SK-N-SH (cell line): Measurements from ENCODE around the gene FAM131C. TPM values are rescaled to one million over a fixed set of nuclear protein-coding genes. Genes with fewer than 3 reads are reported as not detected.

Experiments
- CTCF ChIA-PET: fragments of 300-600, 350-600 bp; formaldehyde crosslinking; extraction: SDS; loops from one replicate; lab custom pipeline; 2021; lab: Yijun Ruan, JAX
- POLR2A ChIA-PET: fragments of 350-600 bp; sonication (Branson Sonifier 250); formaldehyde crosslinking; extraction: SDS; loops from one replicate; lab custom pipeline; 2020; ENCODE audit warnings: antibody characterized with exemption, inconsistent platforms; lab: Yijun Ruan, JAX
- DNase-seq: peaks from one replicate; pipeline ENCODE4 v3.0.0; 2012
- H2AFZ ChIP-seq: fragments of 200-600 bp; sonication (generic); 2 replicates; pipeline ENCODE4 v1.8.1; 2016; ENCODE audit warnings: antibody characterized with exemption, mild to moderate bottlenecking, low read depth
- H3F3A ChIP-seq: fragments of 200-600 bp; sonication (generic); replicated peaks from 2 replicates; pipeline ENCODE3; 2016; ENCODE audit warnings: antibody characterized with exemption, mild to moderate bottlenecking; ENCODE audit not compliant: insufficient read depth
- H3K27ac ChIP-seq, 2 experiments: fragments of 200-500 bp in 1 of 2; fragments of 200-600 bp in 1 of 2; sonication (Bioruptor generic) in 1 of 2; sonication (generic), shearing (Covaris generic) in 1 of 2; 2 replicates each; pipeline versions ENCODE4 v1.5.1 to v1.6.1; 2014 to 2016; ENCODE audit warnings: low read depth in 2 of 2, inconsistent platforms in 1 of 2, low read length in 1 of 2, mild to moderate bottlenecking in 1 of 2, mixed read lengths in 1 of 2
- H3K27me3 ChIP-seq: fragments of 200-600 bp; sonication (generic), shearing (Covaris generic); 2 replicates; pipeline ENCODE4 v1.6.1; 2016; ENCODE audit warnings: mixed run types; ENCODE audit not compliant: insufficient read depth
- H3K36me3 ChIP-seq, 2 experiments: fragments of 200-500 bp in 1 of 2; fragments of 200-600 bp in 1 of 2; sonication (Bioruptor generic) in 1 of 2; sonication (generic) in 1 of 2; replicated peaks in 1 of 2; 2 replicates each; pipeline versions ENCODE3 to v1.5.1; 2014 to 2016; ENCODE audit warnings: low read length in 1 of 2, mild to moderate bottlenecking in 1 of 2; ENCODE audit not compliant: insufficient read depth in 2 of 2, control insufficient read depth in 1 of 2
- H3K4me1 ChIP-seq, 2 experiments: fragments of 200-500 bp in 1 of 2; fragments of 200-600 bp in 1 of 2; sonication (Bioruptor generic) in 1 of 2; sonication (generic), shearing (Covaris generic) in 1 of 2; 2 replicates each; pipeline versions ENCODE4 v1.5.1 to v1.6.1; 2014 to 2016; ENCODE audit warnings: low read depth in 1 of 2, low read length in 1 of 2, mixed run types in 1 of 2; ENCODE audit not compliant: insufficient read depth in 2 of 2, control insufficient read depth in 1 of 2
- H3K4me2 ChIP-seq: fragments of 200-600 bp; sonication (generic), shearing (Covaris generic); 2 replicates; pipeline ENCODE4 v1.6.1; 2017; ENCODE audit warnings: mixed run types
- H3K4me3 ChIP-seq, 2 experiments: fragments of 200-500 bp in 1 of 2; fragments of 200-600 bp in 1 of 2; sonication (Bioruptor generic) in 1 of 2; sonication (generic), shearing (Covaris generic) in 1 of 2; 2 replicates each; pipeline versions ENCODE4 v1.5.1 to v1.8.1; 2014 to 2016; ENCODE audit warnings: low read depth in 2 of 2, inconsistent platforms in 1 of 2, low read length in 1 of 2, mild to moderate bottlenecking in 1 of 2, mixed read lengths in 1 of 2, moderate library complexity in 1 of 2
- H3K79me2 ChIP-seq: fragments of 200-600 bp; sonication (generic); 2 replicates; pipeline ENCODE4 v1.8.1; 2017; ENCODE audit warnings: mild to moderate bottlenecking; ENCODE audit not compliant: insufficient read depth
- H3K9ac ChIP-seq: fragments of 200-600 bp; sonication (generic); 2 replicates; pipeline ENCODE4 v1.6.1; 2017; ENCODE audit warnings: mixed run types
- H3K9me2 ChIP-seq: fragments of 200-600 bp; sonication (generic); 2 replicates; pipeline ENCODE4 v1.6.1; 2017; ENCODE audit warnings: mixed run types
- H3K9me3 ChIP-seq: fragments of 200-600 bp; sonication (generic); 2 replicates; pipeline ENCODE4 v1.6.1; 2017; ENCODE audit warnings: mixed run types, mild to moderate bottlenecking, moderate library complexity
- H4K20me1 ChIP-seq: fragments of 200-600 bp; sonication (generic); 2 replicates; pipeline ENCODE4 v1.6.1; 2017; ENCODE audit warnings: mild to moderate bottlenecking, mixed run types; ENCODE audit not compliant: insufficient read depth
- CTCF ChIP-seq: fragments of 200-600 bp; sonication (generic); IDR thresholded peaks from 2 replicates; pipeline ENCODE4 v1.6.1; 2017; ENCODE audit warnings: antibody characterized with exemption, mild to moderate bottlenecking, moderate library complexity
- FOXJ3 ChIP-seq: sonication (generic); formaldehyde crosslinking; IDR thresholded peaks from 2 replicates; pipeline ENCODE4 v1.5.1; 2020; ENCODE audit warnings: mild to moderate bottlenecking, missing genetic modification reagents
- FOXM1 ChIP-seq: IDR thresholded peaks from 2 replicates; pipeline ENCODE4 v1.4.0; 2012; ENCODE audit warnings: low read depth, mild to moderate bottlenecking
- GABPA ChIP-seq: IDR thresholded peaks from 2 replicates; pipeline ENCODE4 v1.4.0; 2012; ENCODE audit warnings: low read depth, mild to moderate bottlenecking
- GATA2 ChIP-seq: sonication (generic); formaldehyde crosslinking; IDR thresholded peaks from 2 replicates; pipeline ENCODE4 v1.5.0; 2020; ENCODE audit warnings: mild to moderate bottlenecking, missing genetic modification reagents
- MAX ChIP-seq: IDR thresholded peaks from 2 replicates; pipeline ENCODE4 v1.4.0; 2012; ENCODE audit warnings: low read depth
- MEF2A ChIP-seq: IDR thresholded peaks from 2 replicates; pipeline ENCODE4 v1.4.0; 2012; ENCODE audit warnings: low read depth, borderline replicate concordance
- MXI1 ChIP-seq: IDR thresholded peaks from 2 replicates; pipeline ENCODE4 v1.6.1; 2012; ENCODE audit warnings: mild to moderate bottlenecking, low read depth, low read length, improper control_type of control experiment
- PBX3 ChIP-seq: IDR thresholded peaks from 2 replicates; pipeline ENCODE4; 2012
- RCOR1 ChIP-seq: fragments of 150-350 bp; IDR thresholded peaks from 2 replicates; pipeline ENCODE4 v1.6.1; 2017; ENCODE audit warnings: antibody characterized with exemption, low read length
- RFX5 ChIP-seq: IDR thresholded peaks from 2 replicates; pipeline ENCODE4 v1.6.1; 2012; ENCODE audit warnings: mild to moderate bottlenecking, improper control_type of control experiment, low read length
- RXRA ChIP-seq: IDR thresholded peaks from 2 replicates; pipeline ENCODE4 v1.4.0; 2012; ENCODE audit warnings: low read depth, mild to moderate bottlenecking, borderline replicate concordance
- TCF12 ChIP-seq: IDR thresholded peaks from 2 replicates; pipeline ENCODE4 v1.4.0; 2012
- USF2 ChIP-seq: fragments of 150-350 bp; IDR thresholded peaks from 2 replicates; pipeline ENCODE4 v1.6.1; 2017; ENCODE audit warnings: antibody characterized with exemption, low read length, low read depth, borderline replicate concordance
- YY1 ChIP-seq: IDR thresholded peaks from 2 replicates; pipeline ENCODE4 v1.4.0; 2012; ENCODE audit warnings: low read depth, mild to moderate bottlenecking
- WGBS: methylation state at CpG from one replicate; pipeline ENCODE4 v1.1.6; 2017; ENCODE audit warnings: low lambda C conversion rate; 5-methylcytosine and 5-hydroxymethylcytosine counted together
- polyA plus RNA-seq, 3 experiments: library from polyadenylated mRNA; depleted of rRNA; stranded (reverse); fragments of >200 nt; gene quantifications; 2 replicates each; pipeline ENCODE4 v1.2.3, GENCODE V29; 2012

Gene FAM131C
- polyA plus RNA-seq, 1 of the 3 experiments (the other 2 are of a cell fraction) = 1.6 TPM

GRCh38 chr1:16018749-16019643 lies 54.5 kb downstream of the FAM131C start:
- DNase-seq = peak; percentile 50
- 0 out of 2 replicates have a peak overlapping the region, but pooled peaks have one; percentile 19 for H3K4me2 ChIP-seq
- H3K9me3 ChIP-seq = no peaks in the 10 kb centered on the region
- no peak for TF ChIP-seq PBX3
- no peak for TF ChIP-seq USF2
- no peak for TF ChIP-seq GABPA
- TF ChIP-seq GATA2 (CRISPR knock-in tag) = no peak
- TF ChIP-seq RCOR1 = no peak
- TF ChIP-seq MAX = no peak
- TF ChIP-seq FOXJ3 (CRISPR knock-in tag) = no peak
- TF ChIP-seq FOXM1 = no peak
- TF ChIP-seq TCF12 = no peak
- TF ChIP-seq CTCF = no peak
- TF ChIP-seq MXI1 = no peak
- TF ChIP-seq RFX5 = no peak
- no peak for TF ChIP-seq RXRA
- no peak for TF ChIP-seq MEF2A
- no peak for TF ChIP-seq YY1
- TF ChIP-seq, all 33 proteins: peak for 0
- Histone ChIP-seq H3K36me3 (no peaks in the 10 kb centered on the region), H3K9me2 (no peaks in the 10 kb centered on the region), H3F3A (no peaks in the 10 kb centered on the region), H3K9ac (no peak overlapping the region), H3K79me2 (no peaks in the 10 kb centered on the region), H3K27me3 (no peaks in the 10 kb centered on the region), H4K20me1 (no peaks in the 10 kb centered on the region), H2AFZ (no peak overlapping the region), H3K4me3 (no peak overlapping the region), H3K27ac (no peak overlapping the region; a peak in 1 of 4 replicates), H3K4me1 (peaks cover 10 to 52% of the 10 kb centered on the region in 2 experiments; a peak in 2 of 4 replicates)
- ChIA-PET POLR2A (no interaction called here), CTCF (interaction anchor here (0.6 to 2.9 kb wide), 12 partner anchors 9 to 257 kb away, joined by 3 to 22 read pairs (median 5); partner anchors contain the start of genes CLCNKB and FAM131C)
- WGBS = 94% methylated on average over 22 of the region's 23 CpGs
